GM21381 (cell line): ENCODE measurements around the gene STAG2.
A peak's percentile ranks its signal among the peaks of the same experiment; 100 is the strongest.

ENCODE experiments used
- ATAC-seq: cut with Tn5 transposase; IDR thresholded peaks from one replicate; pipeline ENCODE4 v1.9.1; 2021; ENCODE audit warnings: mild to moderate bottlenecking, moderate library complexity; ENCODE audit not compliant: unreplicated experiment

STAG2 gene

GRCh38 chrX:123973921-123974320 is 12.4 kb downstream of the STAG2 start:
- no peak for ATAC-seq

GRCh38 chrX:123975180-123975579 is 13.7 kb downstream of the STAG2 start:
- ATAC-seq, result no peak

GRCh38 chrX:123976706-123977316 is 15.3 kb downstream of the STAG2 start:
- ATAC-seq, result no peak

- no peak for ATAC-seq
These were observed 21.7 kb downstream of the STAG2 start for GRCh38 chrX:123983240-123983639.

GRCh38 chrX:123986377-123986776 is 24.9 kb downstream of the STAG2 start:
- no peak for ATAC-seq

GRCh38 chrX:123988423-123989111 is 27.1 kb downstream of the STAG2 start:
- no peak for ATAC-seq

- no peak for ATAC-seq
These were observed 27.7 kb downstream of the STAG2 start for GRCh38 chrX:123989235-123989634.

GRCh38 chrX:123990169-123990568 is 28.7 kb downstream of the STAG2 start:
- peak; percentile 57 for ATAC-seq

GRCh38 chrX:123990602-123991001 is 29.1 kb downstream of the STAG2 start:
- ATAC-seq, result peak; percentile 30

GRCh38 chrX:123993326-123993725 is 31.8 kb downstream of the STAG2 start:
- no peak for ATAC-seq

GRCh38 chrX:123993904-123994635 is 32.6 kb downstream of the STAG2 start:
- no peak for ATAC-seq

GRCh38 chrX:123994730-123995129 is 33.2 kb downstream of the STAG2 start:
- no peak for ATAC-seq

- no peak for ATAC-seq
These were observed 40.1 kb downstream of the STAG2 start for GRCh38 chrX:124001581-124001980.

GRCh38 chrX:124005228-124005627 is 43.7 kb downstream of the STAG2 start:
- ATAC-seq, result no peak

- peak; percentile 81 for ATAC-seq
These were observed 48.7 kb downstream of the STAG2 start for GRCh38 chrX:124010157-124010556.

GRCh38 chrX:124010566-124010965 is 49.1 kb downstream of the STAG2 start:
- no peak for ATAC-seq

- no peak for ATAC-seq
These were observed 54.2 kb downstream of the STAG2 start for GRCh38 chrX:124015721-124016120.

GRCh38 chrX:124016825-124017224 is 55.3 kb downstream of the STAG2 start:
- ATAC-seq, result no peak

GRCh38 chrX:124018023-124018422 is 56.5 kb downstream of the STAG2 start:
- no peak for ATAC-seq

GRCh38 chrX:124023838-124024238 is 62.3 kb downstream of the STAG2 start:
- ATAC-seq, result no peak

GRCh38 chrX:124026529-124026928 is 65.0 kb downstream of the STAG2 start:
- ATAC-seq, result no peak

GRCh38 chrX:124028182-124028581 is 66.7 kb downstream of the STAG2 start:
- no peak for ATAC-seq
